ENCODE data around the gene NEK5. TPM values are rescaled to one million over a fixed set of nuclear protein-coding genes. Genes with fewer than 3 reads are reported as not detected.
"Not testable (repeated sequence)": the region's sequence is repeated elsewhere in the genome, so short reads cannot be mapped to it uniquely, and the experiment has no call there.

Gene NEK5
- total and polyA plus RNA-seq, 2 experiments from 2014 or later, result 1.2 to 1.3 TPM

- no peak overlapping the region for H3K4me3 ChIP-seq
- H3K27me3 ChIP-seq, result no peaks in the 10 kb centered on the region
- H2AFZ ChIP-seq, result no peak overlapping the region
- DNase-seq (ENCODE audit: low spot score), result no peak
- no peak overlapping the region for H3K4me2 ChIP-seq
- no peaks in the 10 kb centered on the region for H3K9me2 ChIP-seq (replicated peaks; ENCODE audit: insufficient read depth)
- no peaks in the 10 kb centered on the region for H3K36me3 ChIP-seq (replicated peaks; ENCODE audit: insufficient read depth, low read depth)
- TF ChIP-seq EZH2 (IDR thresholded peaks at IDR 0.05; ENCODE audit: borderline replicate concordance) (no peak), EZH2phosphoT487 (IDR thresholded peaks at IDR 0.05; ENCODE audit: low read depth, severe bottlenecking, unreplicated experiment) (no peak)
- TF ChIP-seq, protein P1, sequence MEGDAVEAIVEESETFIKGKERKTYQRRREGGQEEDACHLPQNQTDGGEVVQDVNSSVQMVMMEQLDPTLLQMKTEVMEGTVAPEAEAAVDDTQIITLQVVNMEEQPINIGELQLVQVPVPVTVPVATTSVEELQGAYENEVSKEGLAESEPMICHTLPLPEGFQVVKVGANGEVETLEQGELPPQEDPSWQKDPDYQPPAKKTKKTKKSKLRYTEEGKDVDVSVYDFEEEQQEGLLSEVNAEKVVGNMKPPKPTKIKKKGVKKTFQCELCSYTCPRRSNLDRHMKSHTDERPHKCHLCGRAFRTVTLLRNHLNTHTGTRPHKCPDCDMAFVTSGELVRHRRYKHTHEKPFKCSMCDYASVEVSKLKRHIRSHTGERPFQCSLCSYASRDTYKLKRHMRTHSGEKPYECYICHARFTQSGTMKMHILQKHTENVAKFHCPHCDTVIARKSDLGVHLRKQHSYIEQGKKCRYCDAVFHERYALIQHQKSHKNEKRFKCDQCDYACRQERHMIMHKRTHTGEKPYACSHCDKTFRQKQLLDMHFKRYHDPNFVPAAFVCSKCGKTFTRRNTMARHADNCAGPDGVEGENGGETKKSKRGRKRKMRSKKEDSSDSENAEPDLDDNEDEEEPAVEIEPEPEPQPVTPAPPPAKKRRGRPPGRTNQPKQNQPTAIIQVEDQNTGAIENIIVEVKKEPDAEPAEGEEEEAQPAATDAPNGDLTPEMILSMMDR (IDR thresholded peaks at IDR 0.05; ENCODE audit: poor library complexity), result no peak
- H3K4me1 ChIP-seq (ENCODE audit: insufficient read depth), result no peaks in the 10 kb centered on the region
- no peaks in the 10 kb centered on the region for H4K20me1 ChIP-seq (ENCODE audit: insufficient read depth, poor library complexity, severe bottlenecking)
- 85% methylated on average over 2 of the region's 2 CpGs for WGBS (ENCODE audit: low lambda C conversion rate, missing lambda C conversion rate)
- H3K9me3 ChIP-seq (ENCODE audit: low read depth), result no peaks in the 10 kb centered on the region
- no peaks in the 10 kb centered on the region for H3K79me2 ChIP-seq
- no peak overlapping the region for H3K27ac ChIP-seq
Observed at GRCh38 chr13:52091473-52091872, 37.4 kb downstream of the NEK5 start.

DNA sequence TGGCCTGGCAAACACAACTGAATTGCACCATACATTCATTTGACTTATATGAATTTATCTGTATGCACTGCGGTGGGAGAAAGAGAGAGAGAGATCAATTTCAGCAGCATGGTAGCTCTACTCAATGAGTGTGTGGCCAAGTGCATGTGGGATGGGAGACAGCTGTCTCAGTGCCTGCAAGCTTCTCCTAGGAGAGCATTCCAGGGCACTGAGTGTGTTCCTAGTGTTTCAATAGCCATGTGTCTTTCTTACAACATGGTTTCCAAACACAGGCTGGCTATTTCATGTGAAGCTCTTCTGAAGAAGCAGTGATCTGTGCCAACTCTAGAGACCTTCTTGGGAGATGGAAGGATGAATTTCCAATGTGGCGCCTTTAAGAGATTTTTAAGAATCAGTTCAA is 43.5 kb downstream of the NEK5 start:
- Histone ChIP-seq H3K27ac (no peak overlapping the region), H3K27me3 (no peaks in the 10 kb centered on the region), H3K36me3 (replicated peaks; ENCODE audit: insufficient read depth, low read depth) (no peaks in the 10 kb centered on the region), H4K20me1 (ENCODE audit: insufficient read depth, poor library complexity, severe bottlenecking) (no peaks in the 10 kb centered on the region), H3K9me2 (replicated peaks; ENCODE audit: insufficient read depth) (no peaks in the 10 kb centered on the region), H3K79me2 (no peaks in the 10 kb centered on the region), H3K4me2 (no peak overlapping the region), H2AFZ (no peak overlapping the region), H3K4me3 (no peak overlapping the region), H3K4me1 (ENCODE audit: insufficient read depth) (no peaks in the 10 kb centered on the region), H3K9me3 (ENCODE audit: low read depth) (no peaks in the 10 kb centered on the region)
- DNase-seq (ENCODE audit: low spot score), result peak; percentile 48
- WGBS (ENCODE audit: low lambda C conversion rate, missing lambda C conversion rate), result 97% methylated on average over 2 of the region's 2 CpGs
- TF ChIP-seq, protein P1 (IDR thresholded peaks at IDR 0.05; ENCODE audit: poor library complexity), result no peak
- TF ChIP-seq EZH2phosphoT487 (IDR thresholded peaks at IDR 0.05; ENCODE audit: low read depth, severe bottlenecking, unreplicated experiment) (no peak), EZH2 (IDR thresholded peaks at IDR 0.05; ENCODE audit: borderline replicate concordance) (no peak)

GRCh38 chr13:52084981-52085380 is 43.9 kb downstream of the NEK5 start:
- not testable (repeated sequence) for H3K9me3 ChIP-seq (ENCODE audit: low read depth); DNase-seq (ENCODE audit: low spot score); H3K36me3 ChIP-seq (replicated peaks; ENCODE audit: insufficient read depth, low read depth); H2AFZ ChIP-seq; H3K27me3 ChIP-seq; H3K27ac ChIP-seq; H3K4me2 ChIP-seq; H3K4me3 ChIP-seq; H3K4me1 ChIP-seq (ENCODE audit: insufficient read depth); H3K79me2 ChIP-seq; H3K9me2 ChIP-seq (replicated peaks; ENCODE audit: insufficient read depth); H4K20me1 ChIP-seq (ENCODE audit: insufficient read depth, poor library complexity, severe bottlenecking)
- WGBS (ENCODE audit: low lambda C conversion rate, missing lambda C conversion rate), result 94% methylated on average over 3 of the region's 3 CpGs

GRCh38 chr13:52082601-52083000 is 46.3 kb downstream of the NEK5 start:
- H3K9me2 ChIP-seq (replicated peaks; ENCODE audit: insufficient read depth), result no peaks in the 10 kb centered on the region
- no peaks in the 10 kb centered on the region for H3K27me3 ChIP-seq
- DNase-seq (ENCODE audit: low spot score), result no peak
- no peak overlapping the region for H3K4me3 ChIP-seq
- H3K9me3 ChIP-seq (ENCODE audit: low read depth), result no peaks in the 10 kb centered on the region
- no peaks in the 10 kb centered on the region for H3K36me3 ChIP-seq (replicated peaks; ENCODE audit: insufficient read depth, low read depth)
- H3K4me2 ChIP-seq, result no peak overlapping the region
- H3K27ac ChIP-seq, result no peak overlapping the region
- H3K4me1 ChIP-seq (ENCODE audit: insufficient read depth), result no peaks in the 10 kb centered on the region
- no peak overlapping the region for H2AFZ ChIP-seq
- 50% methylated on average over 4 of the region's 4 CpGs for WGBS (ENCODE audit: low lambda C conversion rate, missing lambda C conversion rate)
- H3K79me2 ChIP-seq, result no peaks in the 10 kb centered on the region
- H4K20me1 ChIP-seq (ENCODE audit: insufficient read depth, poor library complexity, severe bottlenecking), result no peaks in the 10 kb centered on the region
- TF ChIP-seq, protein P1 (IDR thresholded peaks at IDR 0.05; ENCODE audit: poor library complexity), result no peak
- TF ChIP-seq EZH2 (IDR thresholded peaks at IDR 0.05; ENCODE audit: borderline replicate concordance), result no peak
- no peak for TF ChIP-seq EZH2phosphoT487 (IDR thresholded peaks at IDR 0.05; ENCODE audit: low read depth, severe bottlenecking, unreplicated experiment)

- H3K4me2 ChIP-seq; H2AFZ ChIP-seq; H3K36me3 ChIP-seq (replicated peaks; ENCODE audit: insufficient read depth, low read depth); DNase-seq (ENCODE audit: low spot score); H3K27me3 ChIP-seq; H3K9me2 ChIP-seq (replicated peaks; ENCODE audit: insufficient read depth); H3K4me3 ChIP-seq; H4K20me1 ChIP-seq (ENCODE audit: insufficient read depth, poor library complexity, severe bottlenecking); H3K79me2 ChIP-seq; H3K9me3 ChIP-seq (ENCODE audit: low read depth); H3K27ac ChIP-seq; H3K4me1 ChIP-seq (ENCODE audit: insufficient read depth): not testable (repeated sequence)
- whole genome bisulfite sequencing (ENCODE audit: low lambda C conversion rate, missing lambda C conversion rate), result no CpG with 5 or more reads among the region's 36 CpGs
Observed at GRCh38 chr13:52079891-52080290, 49.0 kb downstream of the NEK5 start.

All from hepatocyte (in vitro differentiated cells).